Measurements from ENCODE around the gene CCS. TPM values are rescaled to one million over a fixed set of nuclear protein-coding genes. Genes with fewer than 3 reads are reported as not detected.
A peak's percentile ranks its signal among the peaks of the same experiment; 100 is the strongest.

The CCS gene
- total and polyA plus RNA-seq, 9 of the 15 experiments (the other 6 are each of a cell fraction or from before 2014, with no cell fraction given) = 1.1 to 46.6 (median 26.8) TPM

DNA sequence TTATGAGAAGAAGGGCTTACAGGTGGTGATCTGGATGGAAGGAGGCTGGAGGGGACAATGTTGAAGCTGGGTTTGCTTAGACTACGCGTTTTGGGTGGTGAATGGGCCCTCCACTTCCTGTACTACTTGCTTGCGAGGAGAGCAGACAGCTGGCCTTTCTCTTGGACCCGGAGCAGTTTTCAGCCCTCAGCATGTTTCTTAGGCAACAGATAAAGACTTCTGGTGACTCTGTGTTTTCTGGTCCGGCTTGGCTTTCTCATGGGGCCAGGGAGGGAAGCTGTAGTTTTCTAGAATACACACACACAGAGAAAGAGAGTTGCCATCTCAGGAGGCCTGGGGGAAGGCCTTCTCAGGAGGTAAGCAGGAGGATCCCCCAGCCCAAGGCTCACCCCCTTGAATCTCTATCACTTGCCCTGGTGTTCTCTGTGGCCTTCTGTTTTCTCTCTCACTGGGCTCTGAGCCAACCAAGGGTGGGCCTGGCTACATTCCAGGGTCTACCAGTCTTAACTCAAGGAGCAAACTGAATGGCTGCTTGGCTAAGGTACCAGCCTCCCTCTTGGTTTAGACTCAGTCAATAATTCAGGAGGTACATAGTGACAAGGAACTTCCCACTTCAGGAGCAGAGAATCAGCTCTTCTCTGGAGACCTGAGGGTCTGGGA is 2.4 kb downstream of the CCS start (continued):
- TF ChIP-seq, protein P1, sequence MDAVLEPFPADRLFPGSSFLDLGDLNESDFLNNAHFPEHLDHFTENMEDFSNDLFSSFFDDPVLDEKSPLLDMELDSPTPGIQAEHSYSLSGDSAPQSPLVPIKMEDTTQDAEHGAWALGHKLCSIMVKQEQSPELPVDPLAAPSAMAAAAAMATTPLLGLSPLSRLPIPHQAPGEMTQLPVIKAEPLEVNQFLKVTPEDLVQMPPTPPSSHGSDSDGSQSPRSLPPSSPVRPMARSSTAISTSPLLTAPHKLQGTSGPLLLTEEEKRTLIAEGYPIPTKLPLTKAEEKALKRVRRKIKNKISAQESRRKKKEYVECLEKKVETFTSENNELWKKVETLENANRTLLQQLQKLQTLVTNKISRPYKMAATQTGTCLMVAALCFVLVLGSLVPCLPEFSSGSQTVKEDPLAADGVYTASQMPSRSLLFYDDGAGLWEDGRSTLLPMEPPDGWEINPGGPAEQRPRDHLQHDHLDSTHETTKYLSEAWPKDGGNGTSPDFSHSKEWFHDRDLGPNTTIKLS (IDR thresholded peaks at IDR 0.05; ENCODE audit: borderline replicate concordance, low read depth) = no peak
- no peak for TF ChIP-seq ZNF696 (CRISPR knock-in tag; conservative IDR thresholded peaks at IDR 0.05)
- TF ChIP-seq U2AF1 (optimal IDR thresholded peaks at IDR 0.05; ENCODE audit: low read depth, low read length) = no peak
- TF ChIP-seq, protein P2, sequence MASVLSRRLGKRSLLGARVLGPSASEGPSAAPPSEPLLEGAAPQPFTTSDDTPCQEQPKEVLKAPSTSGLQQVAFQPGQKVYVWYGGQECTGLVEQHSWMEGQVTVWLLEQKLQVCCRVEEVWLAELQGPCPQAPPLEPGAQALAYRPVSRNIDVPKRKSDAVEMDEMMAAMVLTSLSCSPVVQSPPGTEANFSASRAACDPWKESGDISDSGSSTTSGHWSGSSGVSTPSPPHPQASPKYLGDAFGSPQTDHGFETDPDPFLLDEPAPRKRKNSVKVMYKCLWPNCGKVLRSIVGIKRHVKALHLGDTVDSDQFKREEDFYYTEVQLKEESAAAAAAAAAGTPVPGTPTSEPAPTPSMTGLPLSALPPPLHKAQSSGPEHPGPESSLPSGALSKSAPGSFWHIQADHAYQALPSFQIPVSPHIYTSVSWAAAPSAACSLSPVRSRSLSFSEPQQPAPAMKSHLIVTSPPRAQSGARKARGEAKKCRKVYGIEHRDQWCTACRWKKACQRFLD (CRISPR knock-in tag; IDR thresholded peaks at IDR 0.05) = no peak
- TF ChIP-seq ZNF347 (CRISPR knock-in tag; IDR thresholded peaks at IDR 0.05; ENCODE audit: low read depth) = no peak
- no peak for TF ChIP-seq ZNF23 (CRISPR knock-in tag; IDR thresholded peaks at IDR 0.05)
- no peak for TF ChIP-seq ZNF444 (CRISPR knock-in tag; IDR thresholded peaks at IDR 0.05)
- TF ChIP-seq, protein P3, sequence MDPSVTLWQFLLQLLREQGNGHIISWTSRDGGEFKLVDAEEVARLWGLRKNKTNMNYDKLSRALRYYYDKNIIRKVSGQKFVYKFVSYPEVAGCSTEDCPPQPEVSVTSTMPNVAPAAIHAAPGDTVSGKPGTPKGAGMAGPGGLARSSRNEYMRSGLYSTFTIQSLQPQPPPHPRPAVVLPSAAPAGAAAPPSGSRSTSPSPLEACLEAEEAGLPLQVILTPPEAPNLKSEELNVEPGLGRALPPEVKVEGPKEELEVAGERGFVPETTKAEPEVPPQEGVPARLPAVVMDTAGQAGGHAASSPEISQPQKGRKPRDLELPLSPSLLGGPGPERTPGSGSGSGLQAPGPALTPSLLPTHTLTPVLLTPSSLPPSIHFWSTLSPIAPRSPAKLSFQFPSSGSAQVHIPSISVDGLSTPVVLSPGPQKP (CRISPR knock-in tag; IDR thresholded peaks at IDR 0.05) = no peak
- no peak for TF ChIP-seq SRF (CRISPR knock-in tag; IDR thresholded peaks at IDR 0.05)
- TF ChIP-seq POLR3G (IDR thresholded peaks at IDR 0.05; ENCODE audit: extremely low read depth, insufficient read length, insufficient replicate concordance) = no peak
- TF ChIP-seq NR2F6 (CRISPR knock-in tag; IDR thresholded peaks at IDR 0.05) = no peak
- no peak for TF ChIP-seq ZFX (CRISPR knock-in tag; IDR thresholded peaks at IDR 0.05)
- TF ChIP-seq NFYB (IDR thresholded peaks at IDR 0.05; ENCODE audit: extremely low read depth, insufficient read length) = no peak
- TF ChIP-seq, protein P4, sequence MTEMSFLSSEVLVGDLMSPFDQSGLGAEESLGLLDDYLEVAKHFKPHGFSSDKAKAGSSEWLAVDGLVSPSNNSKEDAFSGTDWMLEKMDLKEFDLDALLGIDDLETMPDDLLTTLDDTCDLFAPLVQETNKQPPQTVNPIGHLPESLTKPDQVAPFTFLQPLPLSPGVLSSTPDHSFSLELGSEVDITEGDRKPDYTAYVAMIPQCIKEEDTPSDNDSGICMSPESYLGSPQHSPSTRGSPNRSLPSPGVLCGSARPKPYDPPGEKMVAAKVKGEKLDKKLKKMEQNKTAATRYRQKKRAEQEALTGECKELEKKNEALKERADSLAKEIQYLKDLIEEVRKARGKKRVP (CRISPR knock-in tag; IDR thresholded peaks at IDR 0.05) = no peak
- TF ChIP-seq, protein P5, sequence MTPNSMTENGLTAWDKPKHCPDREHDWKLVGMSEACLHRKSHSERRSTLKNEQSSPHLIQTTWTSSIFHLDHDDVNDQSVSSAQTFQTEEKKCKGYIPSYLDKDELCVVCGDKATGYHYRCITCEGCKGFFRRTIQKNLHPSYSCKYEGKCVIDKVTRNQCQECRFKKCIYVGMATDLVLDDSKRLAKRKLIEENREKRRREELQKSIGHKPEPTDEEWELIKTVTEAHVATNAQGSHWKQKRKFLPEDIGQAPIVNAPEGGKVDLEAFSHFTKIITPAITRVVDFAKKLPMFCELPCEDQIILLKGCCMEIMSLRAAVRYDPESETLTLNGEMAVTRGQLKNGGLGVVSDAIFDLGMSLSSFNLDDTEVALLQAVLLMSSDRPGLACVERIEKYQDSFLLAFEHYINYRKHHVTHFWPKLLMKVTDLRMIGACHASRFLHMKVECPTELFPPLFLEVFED (CRISPR knock-in tag; conservative IDR thresholded peaks at IDR 0.05) = no peak
- no peak for TF ChIP-seq GTF2F1 (IDR thresholded peaks at IDR 0.05; ENCODE audit: low read depth, low read length)
- TF ChIP-seq RCOR1 (IDR thresholded peaks at IDR 0.05; ENCODE audit: borderline replicate concordance in 1 of 2, low read depth in 2 of 2, low read length in 2 of 2) = peak in 1 of 2 experiments; percentile 42; a peak in 1 of 4 replicates
- no peak for TF ChIP-seq ZNF174 (CRISPR knock-in tag; IDR thresholded peaks at IDR 0.05)
- no peak for TF ChIP-seq DMBX1 (CRISPR knock-in tag; IDR thresholded peaks at IDR 0.05; ENCODE audit: borderline replicate concordance)
- TF ChIP-seq TAL1 (IDR thresholded peaks at IDR 0.05) = no peak
- TF ChIP-seq HIVEP1 (CRISPR knock-in tag; IDR thresholded peaks at IDR 0.05) = no peak
- TF ChIP-seq CTBP1 (IDR thresholded peaks at IDR 0.05; ENCODE audit: borderline replicate concordance) = no peak; the same call in 1 of the 2 replicates
- 0 out of 2 replicates have a peak, but pooled peaks have one; percentile 32 for TF ChIP-seq SMARCE1 (IDR thresholded peaks at IDR 0.05)
